ENCODE measurements around the gene KRTAP4-1.
"Not testable (repeated sequence)": the region's sequence is repeated elsewhere in the genome, so short reads cannot be mapped to it uniquely, and the experiment has no call there.

Gene KRTAP4-1

GRCh38 chr17:41150026-41150425, 34.7 kb downstream of the KRTAP4-1 start:
- no peak for TF ChIP-seq CTCF (conservative IDR thresholded peaks at IDR 0.05; ENCODE audit: low read depth, low read length)
- H3K4me3 ChIP-seq (ENCODE audit: low read depth, low read length) = no peak overlapping the region
- DNase-seq (ENCODE audit: low read depth) = no peak

GRCh38 chr17:41149652-41149985, 35.1 kb downstream of the KRTAP4-1 start, which contains the start of gene KRTAP4-5:
KRTAP4-5 (minus strand) TSS chr17:41149825; CDS start chr17:41149767, 58 bp downstream.
- no peak within 1 kb of the TSS for H3K4me3 ChIP-seq (ENCODE audit: low read depth, low read length)
- no peak for TF ChIP-seq CTCF (conservative IDR thresholded peaks at IDR 0.05; ENCODE audit: low read depth, low read length)
- no peak for DNase-seq (ENCODE audit: low read depth)

GRCh38 chr17:41148971-41149651, 35.6 kb downstream of the KRTAP4-1 start:
- DNase-seq (ENCODE audit: low read depth); H3K4me3 ChIP-seq (ENCODE audit: low read depth, low read length): not testable (repeated sequence)

GRCh38 chr17:41147531-41148204, 37.0 kb downstream of the KRTAP4-1 start:
- no peak overlapping the region for H3K4me3 ChIP-seq (ENCODE audit: low read depth, low read length)
- TF ChIP-seq CTCF (conservative IDR thresholded peaks at IDR 0.05; ENCODE audit: low read depth, low read length) = no peak

GRCh38 chr17:41145261-41145660, 39.5 kb downstream of the KRTAP4-1 start:
- TF ChIP-seq CTCF (conservative IDR thresholded peaks at IDR 0.05; ENCODE audit: low read depth, low read length) = no peak
- no peak for DNase-seq (ENCODE audit: low read depth)

More at GRCh38 chr17:41147531-41148204, 37.0 kb downstream of the KRTAP4-1 start:
- no peak for DNase-seq (ENCODE audit: low read depth)

GRCh38 chr17:41144846-41145245, 39.9 kb downstream of the KRTAP4-1 start:
- no peak for DNase-seq (ENCODE audit: low read depth)
- H3K4me3 ChIP-seq (ENCODE audit: low read depth, low read length) = no peak overlapping the region
- no peak for TF ChIP-seq CTCF (conservative IDR thresholded peaks at IDR 0.05; ENCODE audit: low read depth, low read length)

More at GRCh38 chr17:41145261-41145660, 39.5 kb downstream of the KRTAP4-1 start:
- H3K4me3 ChIP-seq (ENCODE audit: low read depth, low read length) = no peak overlapping the region

- no peak for TF ChIP-seq CTCF (conservative IDR thresholded peaks at IDR 0.05; ENCODE audit: low read depth, low read length)
- H3K4me3 ChIP-seq (ENCODE audit: low read depth, low read length) = no peak overlapping the region
- no peak for DNase-seq (ENCODE audit: low read depth)
Measured at GRCh38 chr17:41141361-41141760, 43.4 kb downstream of the KRTAP4-1 start.
